Immature natural killer cell (primary cell): ENCODE results near the gene TRAK2. TPM values are rescaled to one million over a fixed set of nuclear protein-coding genes. Genes with fewer than 3 reads are reported as not detected.
"Not testable (repeated sequence)": the region's sequence is repeated elsewhere in the genome, so short reads cannot be mapped to it uniquely, and the experiment has no call there.

ENCODE experiments used
- DNase-seq, 3 donors: peaks; one replicate each; pipeline ENCODE4 v3.0.0; 2022; ENCODE audit warnings: mixed read lengths in 1 of 3
- H3K27ac Mint-ChIP-seq, 6 donors: one replicate each; pipeline ENCODE4 v1.8.0; 2020; ENCODE audit warnings: mixed read lengths in 6 of 6, mild to moderate bottlenecking in 5 of 6, inconsistent platforms in 4 of 6, moderate library complexity in 3 of 6
- H3K27me3 Mint-ChIP-seq, 3 donors: one replicate each; pipeline ENCODE4 v1.8.0; 2020 to 2021; ENCODE audit warnings: low read depth in 3 of 3, mild to moderate bottlenecking in 3 of 3, mixed read lengths in 3 of 3, moderate library complexity in 3 of 3, inconsistent platforms in 1 of 3
- H3K36me3 Mint-ChIP-seq, 3 donors: one replicate each; pipeline ENCODE4 v1.8.0; 2020; ENCODE audit warnings: mixed read lengths in 3 of 3, inconsistent platforms in 2 of 3, mild to moderate bottlenecking in 2 of 3
- H3K4me1 Mint-ChIP-seq, 2 donors: one replicate each; pipeline ENCODE4 v1.8.0; 2020; ENCODE audit warnings: inconsistent platforms in 2 of 2, mild to moderate bottlenecking in 2 of 2, mixed read lengths in 2 of 2, moderate library complexity in 1 of 2
- H3K4me3 Mint-ChIP-seq, 5 donors: one replicate each; pipeline ENCODE4 v1.8.0; 2020; ENCODE audit warnings: mild to moderate bottlenecking in 5 of 5, mixed read lengths in 5 of 5, inconsistent platforms in 3 of 5, moderate library complexity in 3 of 5
- H3K9me3 Mint-ChIP-seq, 6 donors: one replicate each; pipeline ENCODE4 v1.8.0; 2020; ENCODE audit warnings: mild to moderate bottlenecking in 6 of 6, mixed read lengths in 6 of 6, inconsistent platforms in 4 of 6, moderate library complexity in 3 of 6
- polyA plus RNA-seq, 3 donors: library from polyadenylated mRNA; unstranded; fragments of 300-500 nt; fragmentation: Illumina TruSeq; gene quantifications; one replicate each; pipeline ENCODE4 v1.2.3, GENCODE V29; 2021

The TRAK2 gene
- polyA plus RNA-seq, 3 donors from 2014 or later, result 14.4 to 35.7 (median 18.7) TPM

GRCh38 chr2:201396595-201396994 lies 54.7 kb downstream of the TRAK2 start:
- Mint-ChIP-seq H3K4me1 (no peaks in the 10 kb centered on the region), H3K9me3 (no peaks in the 10 kb centered on the region), H3K36me3 (peaks cover 10 to 43% (median 16%) of the 10 kb centered on the region in 3 donors), H3K4me3 (no peak overlapping the region), H3K27ac (no peak overlapping the region), H3K27me3 (no peaks in the 10 kb centered on the region)
- no peak for DNase-seq

GRCh38 chr2:201383136-201383535 lies 68.1 kb downstream of the TRAK2 start:
- H3K27ac Mint-ChIP-seq, result no peak overlapping the region
- no peak overlapping the region for H3K4me3 Mint-ChIP-seq
- H3K4me1 Mint-ChIP-seq, result no peaks in the 10 kb centered on the region
- H3K9me3 Mint-ChIP-seq, result no peaks in the 10 kb centered on the region
- DNase-seq, result no peak
- H3K36me3 Mint-ChIP-seq, result peaks cover 34 to 73% (median 46%) of the 10 kb centered on the region in 3 donors
- H3K27me3 Mint-ChIP-seq, result no peaks in the 10 kb centered on the region

- Mint-ChIP-seq H3K36me3 (peaks cover 18 to 66% (median 42%) of the 10 kb centered on the region in 3 donors), H3K27ac (peak overlapping the region in 1 of 6 donors; percentile 64), H3K9me3 (no peaks in the 10 kb centered on the region), H3K4me1 (no peaks in the 10 kb centered on the region), H3K27me3 (peaks cover 0 to 3% (median under 1%) of the 10 kb centered on the region in 3 donors), H3K4me3 (no peak overlapping the region)
- DNase-seq, result no peak
Measured at GRCh38 chr2:201378496-201379397, 72.5 kb downstream of the TRAK2 start.

GRCh38 chr2:201377218-201377617 lies 74.0 kb downstream of the TRAK2 start:
- Mint-ChIP-seq H3K9me3 (no peaks in the 10 kb centered on the region), H3K27ac (peak overlapping the region in 2 of 6 donors; percentile 22 to 43), H3K4me1 (no peaks in the 10 kb centered on the region), H3K27me3 (peaks cover 0 to 3% (median 1%) of the 10 kb centered on the region in 3 donors), H3K36me3 (peaks cover 13 to 58% (median 36%) of the 10 kb centered on the region in 3 donors), H3K4me3 (no peak overlapping the region)
- DNase-seq, result no peak

- Mint-ChIP-seq H3K27me3 (peaks cover 0 to 2% (median 1%) of the 10 kb centered on the region in 3 donors), H3K9me3 (peaks cover 0 to 9% (median 5%) of the 10 kb centered on the region in 6 donors), H3K27ac (no peak overlapping the region), H3K4me1 (no peaks in the 10 kb centered on the region), H3K4me3 (no peak overlapping the region), H3K36me3 (peaks cover 20 to 39% (median 37%) of the 10 kb centered on the region in 3 donors)
- DNase-seq, result no peak
Measured at GRCh38 chr2:201369775-201370174, 81.5 kb downstream of the TRAK2 start.

GRCh38 chr2:201369318-201369717 lies 81.9 kb downstream of the TRAK2 start:
- not testable (repeated sequence) for H3K9me3 Mint-ChIP-seq, H3K27ac Mint-ChIP-seq, DNase-seq, H3K27me3 Mint-ChIP-seq, H3K4me1 Mint-ChIP-seq, H3K4me3 Mint-ChIP-seq
- H3K36me3 Mint-ChIP-seq, result peaks cover 20 to 35% (median 33%) of the 10 kb centered on the region in 3 donors

- H3K36me3 Mint-ChIP-seq, result peaks cover 26 to 40% (median 37%) of the 10 kb centered on the region in 3 donors
- H3K27ac Mint-ChIP-seq, result peak overlapping the region in 1 of 6 donors; percentile 2
- H3K27me3 Mint-ChIP-seq, result peaks cover 0 to 4% (median 0%) of the 10 kb centered on the region in 3 donors
- peaks cover 0 to 9% (median 5%) of the 10 kb centered on the region in 6 donors for H3K9me3 Mint-ChIP-seq
- no peak for DNase-seq
- no peak overlapping the region for H3K4me3 Mint-ChIP-seq
- H3K4me1 Mint-ChIP-seq, result peaks cover 5 to 8% of the 10 kb centered on the region in 2 donors
Measured at GRCh38 chr2:201366146-201366545, 85.1 kb downstream of the TRAK2 start.

GRCh38 chr2:201363857-201364560 lies 87.2 kb downstream of the TRAK2 start:
- Mint-ChIP-seq H3K9me3 (peaks cover 0 to 9% (median 5%) of the 10 kb centered on the region in 6 donors), H3K27me3 (peaks cover 0 to 4% (median 0%) of the 10 kb centered on the region in 3 donors), H3K36me3 (peaks cover 28 to 45% (median 38%) of the 10 kb centered on the region in 3 donors), H3K4me3 (no peak overlapping the region), H3K27ac (peak overlapping the region in 1 of 6 donors; percentile 50), H3K4me1 (peaks cover 5 to 8% of the 10 kb centered on the region in 2 donors)
- peak; percentile 42 to 56 (median 44) for DNase-seq

- H3K4me3 Mint-ChIP-seq, result no peak overlapping the region
- H3K9me3 Mint-ChIP-seq, result peaks cover 0 to 9% (median 5%) of the 10 kb centered on the region in 6 donors
- no peak for DNase-seq
- H3K27me3 Mint-ChIP-seq, result peaks cover 0 to 4% (median 0%) of the 10 kb centered on the region in 3 donors
- H3K27ac Mint-ChIP-seq, result no peak overlapping the region
- H3K36me3 Mint-ChIP-seq, result peaks cover 29 to 45% (median 30%) of the 10 kb centered on the region in 3 donors
- peaks cover 5 to 8% of the 10 kb centered on the region in 2 donors for H3K4me1 Mint-ChIP-seq
Measured at GRCh38 chr2:201362396-201362795, 88.9 kb downstream of the TRAK2 start.

- Mint-ChIP-seq H3K4me3 (no peak overlapping the region), H3K27me3 (peaks cover 0 to 4% (median 0%) of the 10 kb centered on the region in 3 donors)
Measured at GRCh38 chr2:201361078-201361733, 90.1 kb downstream of the TRAK2 start.

GRCh38 chr2:201360256-201360655 lies 91.0 kb downstream of the TRAK2 start:
- no peak overlapping the region for H3K27ac Mint-ChIP-seq
- peaks cover 0 to 4% (median 0%) of the 10 kb centered on the region in 3 donors for H3K27me3 Mint-ChIP-seq
- no peak overlapping the region for H3K4me3 Mint-ChIP-seq
- H3K9me3 Mint-ChIP-seq, result no peaks in the 10 kb centered on the region
- DNase-seq, result no peak
- peaks cover 5 to 8% of the 10 kb centered on the region in 2 donors for H3K4me1 Mint-ChIP-seq
- peaks cover 18 to 36% (median 21%) of the 10 kb centered on the region in 3 donors for H3K36me3 Mint-ChIP-seq

More at GRCh38 chr2:201361078-201361733, 90.1 kb downstream of the TRAK2 start:
- H3K9me3 Mint-ChIP-seq, result no peaks in the 10 kb centered on the region
- peaks cover 5 to 8% of the 10 kb centered on the region in 2 donors for H3K4me1 Mint-ChIP-seq
- DNase-seq, result no peak
- no peak overlapping the region for H3K27ac Mint-ChIP-seq
- peaks cover 21 to 36% (median 22%) of the 10 kb centered on the region in 3 donors for H3K36me3 Mint-ChIP-seq

- H3K36me3 Mint-ChIP-seq, result peaks cover 13 to 29% (median 19%) of the 10 kb centered on the region in 3 donors
- no peak overlapping the region for H3K27ac Mint-ChIP-seq
- no peak overlapping the region for H3K4me3 Mint-ChIP-seq
- no peaks in the 10 kb centered on the region for H3K27me3 Mint-ChIP-seq
- peaks cover under 1 to 2% of the 10 kb centered on the region in 2 donors for H3K4me1 Mint-ChIP-seq
- no peak for DNase-seq
- no peaks in the 10 kb centered on the region for H3K9me3 Mint-ChIP-seq
Measured at GRCh38 chr2:201358684-201359083, 92.6 kb downstream of the TRAK2 start.

GRCh38 chr2:201357221-201357620 lies 94.0 kb downstream of the TRAK2 start, which contains the start of gene FLACC1:
Gene FLACC1, minus strand, starts transcription at chr2:201357345. Its CDS starts 5,941 bp downstream, at chr2:201351404.
- Mint-ChIP-seq H3K27ac (no peak within 1 kb of the TSS), H3K4me3 (no peak within 1 kb of the TSS)
- DNase-seq, result no peak

More at GRCh38 chr2:201357221-201357620, 94.0 kb downstream of the TRAK2 start, which contains the start of gene FLACC1:
- no peaks in the 10 kb centered on the region for H3K9me3 Mint-ChIP-seq
- H3K4me1 Mint-ChIP-seq, result no peaks in the 10 kb centered on the region
- H3K36me3 Mint-ChIP-seq, result peaks cover 13 to 30% (median 27%) of the 10 kb centered on the region in 3 donors
- no peaks in the 10 kb centered on the region for H3K27me3 Mint-ChIP-seq
